ENCODE results near the gene GULP1. TPM values are rescaled to one million over a fixed set of nuclear protein-coding genes. Genes with fewer than 3 reads are reported as not detected.
A peak's percentile ranks its signal among the peaks of the same experiment; 100 is the strongest.

GULP1 gene
- total and polyA plus RNA-seq, 2 of the 4 experiments (the other 2 are of a cell fraction) = 24.4 to 40.1 TPM

DNA sequence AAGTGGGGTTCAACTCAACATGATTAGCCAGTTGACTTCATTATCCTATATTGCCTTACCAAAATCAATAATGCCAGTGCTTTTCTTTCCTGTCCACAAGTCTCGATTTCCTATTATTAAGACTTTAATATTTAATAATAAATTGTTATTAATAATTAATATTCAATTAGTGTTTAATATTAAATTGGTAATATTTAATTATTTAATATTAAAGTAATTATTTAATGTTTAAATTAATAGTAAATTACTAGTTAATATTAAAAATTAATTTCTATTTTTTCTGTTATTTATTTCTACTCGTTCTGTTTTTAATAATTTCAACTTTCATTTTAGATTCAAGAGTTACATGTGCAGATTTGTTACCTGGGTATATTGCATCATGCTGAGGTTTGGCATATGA lies 243.2 kb downstream of the GULP1 start:
- intact Hi-C loops (cut with micrococcal nuclease) = loop anchor here (5.0 kb wide), 1 partner anchor 62 kb away; no protein-coding TSS in a partner anchor
- in situ Hi-C loops (cut with MboI; ENCODE audit: low sequenced_read_pairs) = no loop called here
- no peaks in the 10 kb centered on the region for H3K9me3 ChIP-seq (ENCODE audit: control insufficient read depth, insufficient read depth, low read length)
- H3K14ac ChIP-seq (replicated peaks; ENCODE audit: low read depth, low read length) = no peak overlapping the region
- no peak overlapping the region for H2BK15ac ChIP-seq (ENCODE audit: low read depth, low read length)
- dilution Hi-C loops (cut with HindIII; ENCODE audit: low sequenced_read_pairs, unreplicated experiment) = no loop called here
- H3K4ac ChIP-seq (ENCODE audit: low read depth, low read length) = no peak overlapping the region
- H3K36me3 ChIP-seq (ENCODE audit: control insufficient read depth, insufficient read depth, low read length) = no peaks in the 10 kb centered on the region
- no peak overlapping the region for H2AK9ac ChIP-seq (replicated peaks; ENCODE audit: low read depth, low read length, poor library complexity)
- no peak overlapping the region for H3K4me2 ChIP-seq (ENCODE audit: low read depth, low read length)
- no peaks in the 10 kb centered on the region for H3K27me3 ChIP-seq (ENCODE audit: control insufficient read depth, insufficient read depth, low read length)
- peaks cover 0 to under 1% of the 10 kb centered on the region in 2 experiments; a peak in 1 of 4 replicates for H3K79me1 ChIP-seq (ENCODE audit: low read depth in 1 of 2, low read length in 2 of 2)
- H4K91ac ChIP-seq (ENCODE audit: insufficient read depth, low read depth, low read length) = no peak overlapping the region
- no peaks in the 10 kb centered on the region; the same call in 1 of the 2 replicates for H3K9me1 ChIP-seq (ENCODE audit: insufficient read depth, low read length)
- H4K8ac ChIP-seq (ENCODE audit: low read depth in 2 of 2, low read length in 2 of 2) = no peak overlapping the region
- no peak overlapping the region for H2AFZ ChIP-seq (replicated peaks; ENCODE audit: low read length, poor library complexity)
- H3K9ac ChIP-seq (ENCODE audit: low read depth, low read length) = no peak overlapping the region
- no peak overlapping the region for H3K56ac ChIP-seq (ENCODE audit: extremely low read depth, insufficient read depth, low read length)
- no peak overlapping the region for H3K27ac ChIP-seq (ENCODE audit: insufficient read depth, low read length)
- TF ChIP-seq MXI1 (IDR thresholded peaks at IDR 0.05; ENCODE audit: borderline replicate concordance, low read depth, low read length) (no peak), POLR2A (IDR thresholded peaks at IDR 0.05; ENCODE audit: low read depth, low read length) (no peak), MAFK (IDR thresholded peaks at IDR 0.05; ENCODE audit: low read depth, low read length) (no peak), BHLHE40 (IDR thresholded peaks at IDR 0.05; ENCODE audit: low read depth, low read length) (no peak), SMC3 (IDR thresholded peaks at IDR 0.05; ENCODE audit: low read depth, low read length) (no peak), NFE2L2 (IDR thresholded peaks at IDR 0.05; ENCODE audit: low read depth, low read length) (no peak), FOS (IDR thresholded peaks at IDR 0.05; ENCODE audit: low read depth, low read length) (no peak), CEBPB (IDR thresholded peaks at IDR 0.05; ENCODE audit: low read depth, low read length) (peak; percentile 21; the same call in 1 of the 2 replicates)
- ATAC-seq (ENCODE audit: low read depth) (no peak), DNase-seq (no peak)
- BruUV-seq (replicated peaks) = no TSS peak
- ChIA-PET POLR2A (ENCODE audit: unreplicated experiment) (no interaction called here), CTCF (no interaction called here)
- WGBS, 2 experiments (ENCODE audit: extremely low coverage in 2 of 2, insufficient read length in 1 of 2) = no CpG with 5 or more reads among the region's 2 CpGs
- H4K20me1 ChIP-seq (ENCODE audit: insufficient read depth, low read length) = no peaks in the 10 kb centered on the region
- no peak overlapping the region for H3K4me3 ChIP-seq (ENCODE audit: insufficient read depth, low read depth, low read length)
- H2BK20ac ChIP-seq (ENCODE audit: low read depth, low read length) = no peak overlapping the region
- no peak overlapping the region for H2AK5ac ChIP-seq (ENCODE audit: low read depth, low read length)
- no peaks in the 10 kb centered on the region for H3K4me1 ChIP-seq (ENCODE audit: control insufficient read depth, insufficient read depth, low read length)
- no peak overlapping the region for H2BK120ac ChIP-seq (ENCODE audit: low read depth, low read length)
- H2BK5ac ChIP-seq (ENCODE audit: low read depth, low read length, poor library complexity, severe bottlenecking) = no peak overlapping the region
- no peak overlapping the region for H4K5ac ChIP-seq (ENCODE audit: low read depth, low read length)
- H3K18ac ChIP-seq (ENCODE audit: low read depth, low read length) = no peak overlapping the region
- H3K23ac ChIP-seq (ENCODE audit: low read depth, low read length) = no peak overlapping the region
